NT2/D1 (cell line): Measurements from ENCODE around the gene CDC42SE2.

ENCODE experiments used
- YY1 ChIP-seq: IDR thresholded peaks from 2 replicates; pipeline ENCODE4 v1.6.1; 2011; ENCODE audit not compliant: insufficient read length, insufficient read depth
- ZNF274 ChIP-seq: IDR thresholded peaks from 2 replicates; pipeline ENCODE4 v1.6.1; 2011; ENCODE audit warnings: mild to moderate bottlenecking, low read depth, low read length

DNA sequence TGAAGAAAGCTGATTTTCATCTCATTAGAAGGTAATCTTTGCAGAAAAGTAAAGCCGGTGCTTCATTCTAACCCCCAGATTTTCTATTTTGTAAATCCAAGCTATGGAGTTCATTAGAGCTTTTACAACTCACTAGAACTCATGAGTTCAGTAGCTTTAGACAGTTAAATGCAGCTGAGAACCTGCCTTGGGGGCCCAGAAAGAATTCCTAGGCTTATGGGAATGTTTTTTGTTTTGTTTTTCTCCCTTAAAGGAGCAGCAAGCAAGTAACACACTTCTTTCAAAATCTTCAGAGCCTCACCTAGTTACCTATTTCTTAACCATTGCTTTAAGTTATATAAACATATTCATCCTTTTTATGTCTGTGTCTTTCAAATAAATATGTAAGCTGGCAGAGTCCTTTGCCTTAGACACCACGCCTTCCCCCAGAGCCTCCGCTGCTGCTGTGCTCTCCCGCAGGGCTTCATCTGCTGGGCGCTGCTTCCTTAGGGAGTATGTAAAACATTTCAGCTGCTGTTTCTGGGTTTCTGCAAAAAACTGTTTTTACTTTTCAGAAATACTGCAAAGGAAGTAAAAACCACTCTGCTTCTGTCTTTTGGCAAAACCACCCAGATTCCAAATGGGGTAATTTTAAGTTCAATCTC lies 132.9 kb downstream of the CDC42SE2 start:
- TF ChIP-seq YY1 (no peak), ZNF274 (no peak)
